Activated CD4-positive, alpha-beta T cell treated with anti-CD3 and anti-CD28 coated beads, Interleukin-2, amount 10 ng/mL, durations not matched to agents 24 days and 14 days (primary cell): Measurements from ENCODE around the gene C11orf21. TPM values are rescaled to one million over a fixed set of nuclear protein-coding genes. Genes with fewer than 3 reads are reported as not detected.

Experiments
- DNase-seq: peaks from one replicate; pipeline ENCODE4 v3.0.0; 2022
- H3K27ac Mint-ChIP-seq: one replicate; pipeline ENCODE4 v1.8.0; 2022; ENCODE audit warnings: mild to moderate bottlenecking, mixed read lengths
- H3K27me3 Mint-ChIP-seq: one replicate; pipeline ENCODE4 v1.8.0; 2022; ENCODE audit warnings: mixed read lengths
- H3K36me3 Mint-ChIP-seq: one replicate; pipeline ENCODE4 v1.8.0; 2022; ENCODE audit warnings: low read depth, mild to moderate bottlenecking, mixed read lengths
- H3K4me1 Mint-ChIP-seq: one replicate; pipeline ENCODE4 v1.8.0; 2021; ENCODE audit warnings: mixed read lengths
- H3K4me3 Mint-ChIP-seq: one replicate; pipeline ENCODE4 v1.8.0; 2022; ENCODE audit warnings: mild to moderate bottlenecking, moderate library complexity, mixed read lengths
- H3K9me3 Mint-ChIP-seq: one replicate; pipeline ENCODE4 v1.8.0; 2021; ENCODE audit warnings: mixed read lengths
- intact Hi-C: fragments of 100-400 bp; cut with micrococcal nuclease; formaldehyde crosslinking; loops from one replicate; pipeline ENCODE4 v1.15.1; 2023
- total RNA-seq: library from RNA; stranded (reverse); gene quantifications from 2 replicates; pipeline ENCODE4 v1.2.3, GENCODE V29; 2022

The C11orf21 gene
- total RNA-seq, 1 donor from 2014 or later, result 2.6 TPM

GRCh38 chr11:2264366-2265053, 37.2 kb downstream of the C11orf21 start:
- DNase-seq, result peak; percentile 53
- H3K4me3 Mint-ChIP-seq, result no peak overlapping the region
- no peaks in the 10 kb centered on the region for H3K36me3 Mint-ChIP-seq
- intact Hi-C loops, result loop anchor here (1.0 to 10.0 kb wide), 3 partner anchors 122 to 620 kb away; partner anchors contain the start of gene CDKN1C
- peaks cover 8% of the 10 kb centered on the region for H3K27me3 Mint-ChIP-seq
- no peak overlapping the region for H3K27ac Mint-ChIP-seq
- no peaks in the 10 kb centered on the region for H3K9me3 Mint-ChIP-seq
- H3K4me1 Mint-ChIP-seq, result peaks cover 17% of the 10 kb centered on the region

DNA sequence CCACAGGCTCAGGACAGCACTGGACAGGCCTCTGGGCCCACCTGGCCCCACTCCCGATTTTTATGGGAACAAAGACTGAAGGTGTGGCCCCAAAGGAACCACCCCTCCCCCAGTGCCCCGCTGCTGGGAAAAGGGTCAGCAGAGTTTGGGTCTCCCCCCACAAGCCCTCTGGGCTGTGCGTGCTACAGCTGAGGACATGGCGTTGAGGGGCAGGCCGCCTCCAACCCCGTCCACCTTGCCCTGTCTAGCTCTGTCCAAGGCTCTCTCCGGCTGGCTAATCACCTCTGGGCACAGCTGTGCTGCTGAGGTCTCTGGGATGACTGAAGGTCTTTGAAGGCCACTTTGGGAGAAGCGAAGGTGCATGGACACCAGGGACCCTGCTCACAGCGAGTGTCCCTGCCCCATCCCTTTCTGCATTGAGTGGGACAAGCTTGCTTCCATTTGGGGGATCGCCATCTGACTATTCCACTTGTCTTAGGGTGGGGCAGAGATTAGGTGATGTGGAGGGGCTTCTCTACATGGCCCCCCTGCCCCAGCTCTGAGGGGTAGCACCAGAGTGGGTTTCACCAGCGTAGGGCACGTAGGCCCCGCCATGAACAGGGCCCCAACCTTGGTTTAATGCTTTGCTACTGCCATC, 37.9 kb downstream of the C11orf21 start:
- H3K4me1 Mint-ChIP-seq, result peaks cover 17% of the 10 kb centered on the region
- no peak overlapping the region for H3K27ac Mint-ChIP-seq
- peaks cover 8% of the 10 kb centered on the region for H3K27me3 Mint-ChIP-seq
- intact Hi-C loops, result loop anchor here (10.0 kb wide), 1 partner anchor 621 kb away; the partner anchor contains the start of gene CDKN1C
- DNase-seq, result peak; percentile 46
- no peak overlapping the region for H3K4me3 Mint-ChIP-seq
- H3K9me3 Mint-ChIP-seq, result no peaks in the 10 kb centered on the region
- H3K36me3 Mint-ChIP-seq, result no peaks in the 10 kb centered on the region

DNA sequence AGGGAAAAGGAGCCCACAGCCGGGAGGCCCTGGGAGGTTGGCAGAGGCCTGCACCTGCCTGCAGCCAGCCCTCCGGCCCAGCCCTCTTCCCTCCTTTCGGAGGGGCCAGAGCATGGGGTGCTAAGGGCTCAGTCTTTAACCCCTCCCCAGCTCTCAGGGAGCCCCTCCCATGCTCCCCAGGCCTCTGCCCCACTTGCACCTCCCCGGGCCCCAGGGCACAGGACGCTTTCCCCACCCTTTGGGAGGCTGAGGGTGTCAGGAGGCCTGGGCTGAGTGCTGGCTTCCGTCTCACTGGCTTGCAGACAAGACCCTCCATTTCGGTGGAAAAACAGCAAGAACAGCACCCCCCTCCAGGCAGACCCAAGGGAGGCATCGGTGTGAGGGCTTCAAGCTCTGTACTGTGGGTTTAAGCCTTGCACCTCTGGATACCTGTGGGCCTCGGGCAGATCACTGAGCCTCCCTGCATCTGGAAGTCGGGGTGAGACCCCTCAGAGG, 38.6 kb downstream of the C11orf21 start:
- Mint-ChIP-seq H3K27ac (no peak overlapping the region), H3K36me3 (no peaks in the 10 kb centered on the region), H3K4me1 (peaks cover 14% of the 10 kb centered on the region), H3K27me3 (peaks cover 2% of the 10 kb centered on the region), H3K4me3 (no peak overlapping the region), H3K9me3 (no peaks in the 10 kb centered on the region)
- intact Hi-C loops, result loop anchor here (10.0 kb wide), 1 partner anchor 622 kb away; the partner anchor contains the start of gene CDKN1C
- DNase-seq, result peak; percentile 44

DNA sequence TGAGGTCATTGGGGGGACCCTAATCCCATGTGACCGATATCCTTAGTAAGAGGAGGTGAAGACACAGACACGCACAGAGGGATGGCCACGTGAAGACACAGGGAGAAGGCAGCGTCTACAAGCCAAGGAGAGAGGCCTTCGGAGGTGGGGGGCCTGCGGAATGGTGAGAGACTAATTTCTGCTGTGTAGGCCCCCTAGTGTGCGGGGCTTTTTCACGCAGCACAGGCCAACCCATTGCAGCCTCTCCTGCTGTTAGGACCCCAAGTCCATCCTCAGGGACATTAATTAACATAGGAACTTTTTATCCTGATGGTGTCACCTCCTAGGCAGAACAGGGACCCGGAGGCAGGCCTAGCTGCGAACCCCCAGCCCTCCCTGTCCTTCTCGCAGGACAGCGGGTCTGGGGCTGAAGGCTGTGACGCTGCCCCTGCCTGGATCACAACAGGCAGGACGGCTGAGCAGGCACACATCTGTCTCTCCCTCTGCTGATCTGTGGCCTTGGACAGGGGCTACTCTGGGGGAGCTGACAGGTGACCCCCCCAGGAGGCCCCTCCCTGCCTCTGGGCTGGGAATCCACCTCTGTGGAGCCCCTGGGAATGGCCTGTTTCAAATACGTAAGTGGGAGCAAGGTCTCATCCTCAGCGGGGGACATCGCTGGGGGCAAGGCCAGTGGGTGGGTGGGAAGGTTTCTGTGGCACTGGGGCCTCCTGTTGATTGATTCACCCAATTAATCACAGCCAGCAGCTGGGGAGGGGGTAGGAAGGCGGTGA, 39.2 kb downstream of the C11orf21 start:
- H3K9me3 Mint-ChIP-seq, result no peaks in the 10 kb centered on the region
- peak; percentile 47 for DNase-seq
- no peak overlapping the region for H3K27ac Mint-ChIP-seq
- peaks cover 14% of the 10 kb centered on the region for H3K4me1 Mint-ChIP-seq
- intact Hi-C loops, result loop anchor here (10.0 kb wide), 1 partner anchor 622 kb away; the partner anchor contains the start of gene CDKN1C
- no peaks in the 10 kb centered on the region for H3K27me3 Mint-ChIP-seq
- no peak overlapping the region for H3K4me3 Mint-ChIP-seq
- no peaks in the 10 kb centered on the region for H3K36me3 Mint-ChIP-seq

- H3K27me3 Mint-ChIP-seq, result no peaks in the 10 kb centered on the region
- DNase-seq, result no peak
These were observed 40.1 kb downstream of the C11orf21 start for GRCh38 chr11:2261436-2262230.

DNA sequence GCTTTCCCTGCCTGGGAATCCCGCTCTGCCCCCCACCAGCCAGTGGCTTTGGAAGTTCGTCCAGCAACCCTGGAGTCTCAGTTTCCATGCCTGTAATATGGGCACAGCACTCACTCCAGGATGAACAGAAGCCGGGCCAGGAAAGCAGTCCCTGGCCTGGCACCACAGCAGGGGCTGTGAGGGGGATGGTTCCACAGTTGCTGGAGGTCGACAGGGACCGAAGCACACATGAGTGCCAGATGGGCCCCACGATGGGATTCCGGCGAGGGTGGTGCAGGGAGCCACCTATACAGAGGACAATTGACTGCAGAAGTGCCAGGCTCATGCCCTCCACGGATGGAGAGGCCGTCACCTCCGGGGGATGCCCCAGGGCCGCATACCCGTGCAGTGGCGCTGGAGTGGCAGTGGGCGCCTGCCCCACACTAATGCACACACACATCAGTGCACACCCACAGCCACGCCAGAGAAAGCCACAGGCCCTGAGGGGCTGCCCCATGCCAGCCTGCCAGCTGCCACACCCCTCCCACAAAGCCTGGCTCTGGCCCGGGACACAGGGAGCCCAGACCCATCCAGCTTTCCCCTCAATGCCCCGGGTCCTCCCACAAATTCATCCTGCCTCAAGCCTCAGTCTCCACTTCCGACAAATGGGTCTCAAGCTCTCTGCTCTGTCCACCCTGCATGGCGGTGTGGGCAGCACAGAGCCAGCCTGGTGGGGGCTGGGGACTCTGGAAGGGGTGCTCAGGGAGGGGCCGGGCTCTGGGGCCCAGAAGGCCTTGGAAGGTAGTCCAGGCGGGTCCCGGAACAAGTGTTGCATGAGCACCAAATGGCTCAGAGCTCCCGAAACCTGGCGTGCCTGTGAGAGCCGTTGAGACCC, 41.0 kb downstream of the C11orf21 start:
- H3K4me1 Mint-ChIP-seq, result peaks cover 5% of the 10 kb centered on the region
- H3K4me3 Mint-ChIP-seq, result no peak overlapping the region
- DNase-seq, result peak; percentile 50
- H3K27ac Mint-ChIP-seq, result no peak overlapping the region
- H3K36me3 Mint-ChIP-seq, result no peaks in the 10 kb centered on the region
- intact Hi-C loops, result loop anchor here (10.0 kb wide), 1 partner anchor 624 kb away; the partner anchor contains the start of gene CDKN1C
- H3K27me3 Mint-ChIP-seq, result no peaks in the 10 kb centered on the region
- H3K9me3 Mint-ChIP-seq, result no peaks in the 10 kb centered on the region

More at GRCh38 chr11:2261436-2262230, 40.1 kb downstream of the C11orf21 start:
- Mint-ChIP-seq H3K4me3 (no peak overlapping the region), H3K4me1 (peaks cover 14% of the 10 kb centered on the region), H3K27ac (no peak overlapping the region), H3K9me3 (no peaks in the 10 kb centered on the region), H3K36me3 (no peaks in the 10 kb centered on the region)
- intact Hi-C loops, result loop anchor here (10.0 kb wide), 1 partner anchor 623 kb away; the partner anchor contains the start of gene CDKN1C

DNA sequence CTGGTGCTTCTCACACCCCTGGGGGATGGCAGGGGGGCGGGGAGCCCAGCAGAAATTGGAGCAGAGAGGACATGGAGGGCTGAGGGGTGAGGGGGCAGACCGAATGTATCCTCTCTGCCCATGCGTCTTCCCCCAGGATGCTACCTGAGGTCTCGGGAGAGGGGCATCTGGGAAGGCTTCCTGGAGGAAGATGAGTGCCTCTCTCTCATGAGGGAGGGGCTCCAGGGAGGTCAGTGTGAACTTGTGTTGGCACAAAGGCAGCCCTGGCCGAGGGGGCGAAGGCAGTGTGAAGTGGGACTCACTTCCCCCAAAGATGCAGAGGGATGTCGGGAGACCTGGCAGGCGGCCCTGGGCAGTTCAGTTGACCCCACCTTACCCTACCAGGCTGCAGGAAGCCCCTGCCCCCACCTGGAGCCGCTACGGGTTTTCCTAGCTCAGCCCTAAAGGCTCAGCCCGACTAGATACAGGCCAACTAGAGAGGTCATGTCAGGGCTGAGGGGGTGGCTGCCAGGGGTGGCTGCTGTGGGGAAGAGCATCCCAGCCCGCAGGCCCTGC, 41.7 kb downstream of the C11orf21 start:
- intact Hi-C loops, result loop anchor here (10.0 kb wide), 1 partner anchor 625 kb away; the partner anchor contains the start of gene CDKN1C
- no peaks in the 10 kb centered on the region for H3K9me3 Mint-ChIP-seq
- H3K27me3 Mint-ChIP-seq, result peaks cover 2% of the 10 kb centered on the region
- H3K4me1 Mint-ChIP-seq, result no peaks in the 10 kb centered on the region
- no peak overlapping the region for H3K27ac Mint-ChIP-seq
- DNase-seq, result peak; percentile 44
- no peaks in the 10 kb centered on the region for H3K36me3 Mint-ChIP-seq
- H3K4me3 Mint-ChIP-seq, result no peak overlapping the region

DNA sequence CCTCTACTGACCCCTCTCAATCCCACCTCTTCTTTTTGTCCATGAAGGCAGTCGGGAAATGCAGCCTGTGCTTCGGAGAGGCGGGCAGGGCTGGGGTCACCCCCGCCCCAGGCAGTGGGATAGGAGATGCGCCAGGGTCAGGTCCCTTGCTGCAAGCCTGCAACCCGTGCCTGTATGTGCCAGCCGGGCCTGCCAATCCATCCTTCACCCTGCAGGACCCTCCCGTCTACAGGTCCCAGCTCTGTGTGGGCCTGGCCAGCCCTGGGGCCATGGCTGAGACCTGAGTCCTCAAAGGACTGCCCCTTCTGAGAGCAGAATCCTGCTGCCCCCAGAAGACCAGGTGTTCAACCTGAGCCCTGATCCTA, 42.3 kb downstream of the C11orf21 start:
- no peaks in the 10 kb centered on the region for H3K4me1 Mint-ChIP-seq
- no peak for DNase-seq
- H3K9me3 Mint-ChIP-seq, result no peaks in the 10 kb centered on the region
- intact Hi-C loops, result no loop called here
- no peaks in the 10 kb centered on the region for H3K36me3 Mint-ChIP-seq
- H3K27me3 Mint-ChIP-seq, result peaks cover 2% of the 10 kb centered on the region
- H3K4me3 Mint-ChIP-seq, result no peak overlapping the region
- H3K27ac Mint-ChIP-seq, result no peak overlapping the region

- no peak overlapping the region for H3K4me3 Mint-ChIP-seq
- intact Hi-C loops, result no loop called here
- no peak overlapping the region for H3K27ac Mint-ChIP-seq
- no peaks in the 10 kb centered on the region for H3K36me3 Mint-ChIP-seq
- peak; percentile 53 for DNase-seq
- peaks cover 2% of the 10 kb centered on the region for H3K27me3 Mint-ChIP-seq
- no peaks in the 10 kb centered on the region for H3K9me3 Mint-ChIP-seq
- no peaks in the 10 kb centered on the region for H3K4me1 Mint-ChIP-seq
These were observed 42.9 kb downstream of the C11orf21 start for GRCh38 chr11:2258501-2259465.

GRCh38 chr11:2256951-2257700, 44.6 kb downstream of the C11orf21 start:
- Mint-ChIP-seq H3K27me3 (peaks cover 2% of the 10 kb centered on the region), H3K9me3 (no peaks in the 10 kb centered on the region), H3K36me3 (no peaks in the 10 kb centered on the region), H3K4me1 (no peaks in the 10 kb centered on the region), H3K27ac (no peak overlapping the region), H3K4me3 (no peak overlapping the region)
- intact Hi-C loops, result no loop called here
- DNase-seq, result peak; percentile 50
